GM21619 (cell line): ENCODE results near the gene NPHP4.

Experiments
- ATAC-seq: cut with Tn5 transposase; IDR thresholded peaks from one replicate; pipeline ENCODE4 v1.9.1; 2021; ENCODE audit not compliant: unreplicated experiment

Gene NPHP4

DNA sequence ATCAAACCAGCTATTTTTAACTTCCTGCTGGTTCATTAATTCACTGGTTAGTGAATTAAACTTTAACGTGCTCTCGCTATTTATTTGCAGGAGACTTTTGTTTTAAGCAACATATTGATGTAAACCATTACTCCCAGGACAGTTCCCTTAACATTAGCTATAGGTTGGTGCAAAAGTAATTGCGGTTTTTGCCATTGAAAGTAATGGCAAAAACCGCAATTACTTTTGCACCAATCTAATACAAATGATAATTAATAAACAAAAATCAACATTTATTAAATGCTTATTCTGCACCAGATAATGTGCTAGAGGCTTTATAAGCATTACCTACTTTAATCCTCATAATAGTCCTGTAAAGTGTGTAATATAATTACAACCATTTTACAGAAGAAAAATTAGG, 176.5 kb downstream of the NPHP4 start:
- ATAC-seq, result no peak

DNA sequence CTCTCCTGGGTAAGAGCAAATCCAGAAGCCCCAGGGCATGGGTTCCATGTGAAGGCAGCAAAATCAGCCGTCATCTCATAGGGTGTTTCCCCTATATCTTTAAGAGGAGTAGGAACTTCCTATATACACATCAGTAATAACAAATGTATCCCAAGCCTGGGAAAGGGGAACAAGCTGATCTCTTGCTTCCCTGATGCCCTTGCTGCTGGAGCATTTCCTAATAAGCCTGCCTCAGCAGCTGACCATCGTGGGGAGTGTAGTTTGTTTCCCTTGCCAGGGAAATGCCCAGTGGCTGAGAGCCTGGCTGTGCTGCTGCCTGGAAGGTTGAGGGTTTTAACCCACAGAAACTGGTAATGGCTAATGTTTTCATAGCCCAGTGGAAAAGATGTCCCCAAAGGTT, 177.0 kb downstream of the NPHP4 start:
- ATAC-seq, result no peak

DNA sequence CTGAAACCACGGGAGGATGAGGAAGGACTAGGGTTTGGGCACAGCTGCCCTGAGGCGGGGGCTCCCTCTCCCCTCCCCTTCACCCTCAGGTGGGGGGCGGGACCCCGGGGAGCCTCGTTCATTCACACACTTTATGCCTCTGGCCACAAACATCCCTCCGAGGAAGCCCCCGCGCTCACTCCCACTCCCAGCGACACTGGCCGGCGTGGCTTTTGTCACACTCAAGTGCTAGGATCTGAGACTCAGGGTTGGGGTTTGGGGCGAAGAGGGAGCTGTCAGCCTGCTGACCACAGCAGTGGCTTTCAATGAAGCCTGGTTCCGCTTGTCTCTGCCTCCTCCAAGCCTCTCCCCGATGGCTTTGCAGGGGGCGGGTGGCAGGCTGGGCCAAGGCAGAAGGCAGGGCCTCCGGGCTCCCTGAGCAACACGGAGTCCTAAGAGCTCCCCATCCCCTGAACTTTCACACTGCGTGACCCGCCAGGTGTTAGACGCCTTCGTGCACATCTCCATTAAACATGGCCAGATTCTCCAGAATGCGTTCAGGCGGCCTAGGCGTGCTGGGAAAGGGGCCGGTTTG, 178.1 kb downstream of the NPHP4 start:
- no peak for ATAC-seq

DNA sequence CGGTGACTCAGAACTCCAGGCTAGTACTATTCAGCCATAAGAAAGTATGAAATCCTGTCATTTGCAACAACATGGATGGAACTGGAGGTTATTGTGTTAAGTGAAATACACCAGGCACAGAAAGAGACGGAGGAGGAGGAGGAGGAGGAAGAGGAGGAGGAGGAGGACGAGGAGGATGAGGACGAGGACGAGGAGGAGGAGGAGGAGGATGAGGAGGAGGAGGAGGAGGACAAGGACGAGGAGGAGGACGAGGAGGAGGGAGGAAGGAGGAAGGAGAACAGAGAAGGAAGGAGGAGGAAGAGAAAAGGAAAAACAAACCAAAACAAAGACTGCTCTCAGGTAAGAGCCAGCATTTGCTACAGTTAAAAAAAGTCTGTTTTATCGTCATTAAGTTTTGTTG, 178.7 kb downstream of the NPHP4 start:
- no peak for ATAC-seq
